Upper lobe of right lung (tissue), 1 donor: ENCODE data around the gene TGFB2. TPM values are rescaled to one million over a fixed set of nuclear protein-coding genes. Genes with fewer than 3 reads are reported as not detected.

ENCODE experiments used
- ATAC-seq: fragments of 200-7000 bp; cut with Tn5 transposase; one replicate; pipeline ENCODE4 v1.9.1; 2020; ENCODE audit warnings: mild to moderate bottlenecking, moderate library complexity
- DNase-seq: peaks from one replicate; pipeline ENCODE4 v3.0.0-alpha.2; 2020
- H3K27ac ChIP-seq: fragments of 200-600 bp; one replicate; pipeline ENCODE4 v1.8.0; 2022
- H3K27me3 ChIP-seq: fragments of 200-600 bp; one replicate; pipeline ENCODE4 v1.8.0; 2022; ENCODE audit warnings: mild to moderate bottlenecking
- H3K36me3 ChIP-seq: fragments of 200-600 bp; one replicate; pipeline ENCODE4 v1.8.0; 2022
- H3K4me1 ChIP-seq: fragments of 200-600 bp; one replicate; pipeline ENCODE4 v1.8.0; 2022
- H3K4me3 ChIP-seq: fragments of 200-600 bp; one replicate; pipeline ENCODE4 v1.8.0; 2022; ENCODE audit warnings: mild to moderate bottlenecking
- H3K9me3 ChIP-seq: fragments of 200-600 bp; one replicate; pipeline ENCODE4 v1.8.0; 2022
- CTCF ChIP-seq: fragments of 200-600 bp; IDR thresholded peaks from one replicate; pipeline ENCODE4 v1.8.0; 2022; ENCODE audit warnings: antibody characterized with exemption
- intact Hi-C: fragments of 100-400 bp; cut with DNase I; formaldehyde crosslinking; loops from one replicate; pipeline ENCODE4 v1.11.0; 2022
- total RNA-seq: library from RNA; stranded (reverse); fragmentation: NEBNext Ultra II Directional; extraction: Animal tissue kit (Norgen Biotek cat#: 25700); gene quantifications from one replicate; pipeline ENCODE4 v1.2.1, GENCODE V29; 2021
- donor health status: DM: no; HTN: yes; CAD: no; lungs with severe emphysema.

Gene TGFB2
- total RNA-seq, 1 donor from 2014 or later = 19.8 TPM

GRCh38 chr1:218479436-218480115, 134.4 kb downstream of the TGFB2 start:
- TF ChIP-seq CTCF = no peak
- H3K27me3 ChIP-seq = no peaks in the 10 kb centered on the region
- no peak overlapping the region for H3K4me3 ChIP-seq
- DNase-seq (no peak), ATAC-seq (peak; percentile 14)
- peaks cover 19% of the 10 kb centered on the region for H3K4me1 ChIP-seq
- intact Hi-C loops = no loop called here
- H3K9me3 ChIP-seq = no peaks in the 10 kb centered on the region
- no peaks in the 10 kb centered on the region for H3K36me3 ChIP-seq
- H3K27ac ChIP-seq = peak overlapping the region; percentile 14

DNA sequence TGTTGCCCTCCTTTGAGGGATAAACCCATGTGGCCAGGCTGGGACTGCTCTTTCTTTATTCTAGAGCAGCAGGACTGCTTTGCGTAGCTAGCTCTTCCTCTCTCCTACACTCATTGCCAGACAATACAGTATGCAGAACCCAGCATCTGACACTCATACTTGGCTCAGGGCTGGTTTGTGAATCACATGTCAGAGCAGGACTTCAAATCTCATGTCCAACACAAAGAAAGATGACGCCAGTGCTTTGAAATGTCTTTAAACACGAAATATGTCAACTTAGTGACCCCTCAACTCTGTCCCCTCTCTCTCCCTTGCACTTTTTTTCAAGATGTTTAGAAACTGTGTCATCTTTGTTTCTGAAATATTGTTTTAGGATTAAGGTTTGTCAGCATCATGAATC, 135.0 kb downstream of the TGFB2 start:
- DNase-seq = no peak
- TF ChIP-seq CTCF = no peak
- Histone ChIP-seq H3K27me3 (no peaks in the 10 kb centered on the region), H3K36me3 (no peaks in the 10 kb centered on the region), H3K27ac (peak overlapping the region; percentile 14), H3K9me3 (no peaks in the 10 kb centered on the region), H3K4me3 (no peak overlapping the region), H3K4me1 (peaks cover 19% of the 10 kb centered on the region)
- peak; percentile 51 for ATAC-seq
- intact Hi-C loops = no loop called here

DNA sequence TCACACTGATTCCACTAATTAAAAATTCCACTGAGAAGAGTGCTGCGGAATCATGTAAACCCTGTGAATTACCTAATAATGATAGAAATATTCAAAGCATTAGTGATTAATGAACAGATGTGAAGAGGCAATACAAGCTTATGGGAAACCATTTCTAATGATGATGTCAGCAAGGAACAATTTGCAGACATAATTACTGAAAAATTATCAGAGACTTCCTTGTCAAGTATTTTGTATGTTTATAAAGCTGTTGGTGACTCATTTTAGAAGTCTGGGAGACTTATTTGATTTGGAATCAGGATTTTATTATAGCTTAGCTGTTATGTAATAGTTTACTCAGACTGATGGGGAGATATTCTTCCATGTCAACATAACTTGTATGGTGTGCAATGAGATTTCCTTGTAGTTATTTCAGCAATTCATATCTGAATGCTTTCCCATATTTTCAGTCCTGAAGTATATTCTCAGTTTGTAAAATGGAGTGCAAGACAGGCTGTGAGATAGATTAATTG, 135.5 kb downstream of the TGFB2 start:
- TF ChIP-seq CTCF = no peak
- H3K4me3 ChIP-seq = no peak overlapping the region
- H3K27ac ChIP-seq = peak overlapping the region; percentile 14
- H3K27me3 ChIP-seq = no peaks in the 10 kb centered on the region
- ATAC-seq (peak; percentile 34), DNase-seq (no peak)
- intact Hi-C loops = no loop called here
- peaks cover 19% of the 10 kb centered on the region for H3K4me1 ChIP-seq
- H3K9me3 ChIP-seq = no peaks in the 10 kb centered on the region
- H3K36me3 ChIP-seq = no peaks in the 10 kb centered on the region

DNA sequence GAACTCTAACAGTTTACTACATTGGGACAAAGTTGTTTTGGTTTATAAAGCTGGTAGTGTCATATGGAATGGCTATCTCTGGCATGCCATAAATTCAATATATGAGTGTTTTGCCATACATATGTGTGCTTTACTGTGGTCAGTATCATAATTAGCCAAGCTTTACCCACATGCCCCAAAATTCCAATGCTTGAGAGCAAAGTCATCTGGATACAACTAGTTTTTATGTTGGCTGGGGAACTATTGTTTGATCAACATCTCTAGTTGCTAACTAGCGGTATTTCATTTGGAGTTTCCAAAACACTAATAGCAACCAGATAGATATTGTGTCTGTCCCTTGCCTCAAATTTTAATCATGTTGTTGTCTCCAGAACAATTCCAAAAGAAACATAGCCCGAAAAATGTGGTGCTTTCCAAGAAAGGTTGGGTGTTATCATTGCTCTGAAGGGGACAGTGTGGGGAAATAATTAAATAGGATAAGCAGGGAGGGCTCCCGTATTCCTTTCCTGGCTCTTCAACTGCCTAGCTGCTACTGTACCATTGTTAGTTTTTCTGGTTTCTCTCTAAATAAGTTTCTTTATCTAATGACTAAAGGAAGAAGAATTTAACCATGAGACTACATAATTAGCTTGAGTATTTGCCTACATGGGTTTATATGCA, 136.1 kb downstream of the TGFB2 start:
- no peaks in the 10 kb centered on the region for H3K9me3 ChIP-seq
- ATAC-seq (no peak), DNase-seq (no peak)
- H3K36me3 ChIP-seq = no peaks in the 10 kb centered on the region
- no peaks in the 10 kb centered on the region for H3K27me3 ChIP-seq
- no peak overlapping the region for H3K27ac ChIP-seq
- peaks cover 19% of the 10 kb centered on the region for H3K4me1 ChIP-seq
- intact Hi-C loops = no loop called here
- no peak overlapping the region for H3K4me3 ChIP-seq
- no peak for TF ChIP-seq CTCF

- Histone ChIP-seq H3K27ac (no peak overlapping the region), H3K27me3 (no peaks in the 10 kb centered on the region), H3K36me3 (no peaks in the 10 kb centered on the region), H3K9me3 (no peaks in the 10 kb centered on the region), H3K4me3 (no peak overlapping the region), H3K4me1 (peaks cover 16% of the 10 kb centered on the region)
- no peak for ATAC-seq
- no peak for TF ChIP-seq CTCF
- no peak for DNase-seq
- intact Hi-C loops = no loop called here
Observed at GRCh38 chr1:218482683-218483082, 137.5 kb downstream of the TGFB2 start.
